Fibroblast of skin of abdomen (primary cell): ENCODE data around the gene UQCC2.
A peak's percentile ranks its signal among the peaks of the same experiment; 100 is the strongest.

ENCODE experiments used
- DNase-seq: peaks from one replicate; pipeline ENCODE4 v3.0.0-alpha.2; 2013

The UQCC2 gene

DNA sequence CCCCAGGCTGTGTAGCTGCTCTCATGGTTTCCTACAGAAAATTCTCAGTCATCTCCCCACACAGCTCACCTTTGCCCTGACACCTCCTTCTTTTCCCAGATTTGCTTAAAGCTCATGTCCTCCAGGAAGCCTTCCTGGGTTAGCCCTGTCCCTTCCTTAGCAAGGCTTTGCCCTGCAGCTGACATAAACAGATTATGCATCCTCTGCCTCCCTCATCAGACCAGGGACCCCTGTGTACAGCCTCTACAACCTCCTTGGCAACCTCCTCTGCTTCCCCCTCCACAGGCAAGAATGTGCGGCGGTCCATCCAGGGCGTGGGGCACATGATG lies 39.8 kb downstream of the UQCC2 start:
- no peak for DNase-seq

DNA sequence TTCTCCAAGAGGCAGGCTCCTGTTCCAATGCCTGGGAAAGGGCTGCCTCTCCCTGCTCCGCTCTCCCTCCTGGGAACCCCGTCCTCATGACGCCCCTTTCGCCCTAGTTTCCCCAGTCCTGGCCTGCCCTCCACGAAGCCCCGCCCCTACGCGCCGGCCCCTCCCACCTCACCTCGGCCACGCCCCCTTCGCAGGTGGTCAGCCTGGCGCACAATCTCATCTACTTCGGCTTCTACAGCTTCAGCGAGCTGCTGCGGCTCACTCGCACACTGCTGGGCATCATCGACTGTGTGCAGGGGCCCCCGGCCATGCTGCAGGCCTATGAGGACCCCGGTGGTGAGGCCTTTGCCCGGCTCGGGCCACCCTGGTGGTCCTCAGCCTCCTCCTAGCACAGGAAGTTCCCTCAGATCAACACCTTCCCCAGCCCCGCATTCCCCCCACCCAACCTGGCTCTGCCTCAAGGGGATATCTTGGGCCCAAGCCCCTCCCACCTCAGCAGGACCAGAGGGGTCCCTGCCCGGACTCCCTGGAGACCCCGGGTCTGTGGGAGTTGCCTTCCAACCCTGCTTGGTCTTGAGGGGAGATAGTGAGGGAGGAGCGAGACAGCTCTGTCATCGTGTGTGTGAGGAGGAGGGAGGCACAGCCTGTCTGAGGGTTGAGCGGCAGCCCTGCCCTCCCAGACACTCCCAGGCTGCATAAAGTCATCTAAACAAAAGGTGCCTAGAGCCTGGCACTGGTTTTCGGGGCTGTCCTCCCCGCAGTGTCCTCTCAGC lies 40.3 kb downstream of the UQCC2 start:
- no peak for DNase-seq

DNA sequence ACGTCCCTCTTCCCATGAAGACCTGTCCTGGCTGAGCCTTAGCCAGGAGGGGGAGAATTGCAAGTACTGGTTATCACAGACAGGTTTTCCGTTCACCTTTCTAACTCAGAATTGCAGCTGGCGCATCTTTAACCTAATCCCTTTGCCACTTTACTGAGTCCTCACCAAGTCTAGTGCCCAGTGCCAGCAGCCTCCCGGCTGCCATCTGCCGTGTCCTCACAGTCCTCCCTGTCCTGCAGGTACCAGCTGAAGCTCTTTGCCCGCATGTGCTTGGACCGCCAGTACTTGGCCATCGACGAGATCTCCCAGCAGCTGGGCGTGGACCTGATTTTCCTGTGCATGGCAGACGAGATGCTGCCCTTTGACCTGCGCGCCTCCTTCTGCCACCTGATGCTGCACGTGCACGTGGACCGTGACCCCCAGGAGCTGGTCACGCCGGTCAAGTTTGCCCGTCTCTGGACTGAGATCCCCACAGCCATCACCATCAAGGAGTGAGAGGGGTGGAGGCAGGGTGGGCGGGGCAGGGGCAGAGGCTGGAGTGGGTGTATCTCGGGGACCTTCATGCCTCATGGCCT lies 41.3 kb downstream of the UQCC2 start:
- DNase-seq = no peak

DNA sequence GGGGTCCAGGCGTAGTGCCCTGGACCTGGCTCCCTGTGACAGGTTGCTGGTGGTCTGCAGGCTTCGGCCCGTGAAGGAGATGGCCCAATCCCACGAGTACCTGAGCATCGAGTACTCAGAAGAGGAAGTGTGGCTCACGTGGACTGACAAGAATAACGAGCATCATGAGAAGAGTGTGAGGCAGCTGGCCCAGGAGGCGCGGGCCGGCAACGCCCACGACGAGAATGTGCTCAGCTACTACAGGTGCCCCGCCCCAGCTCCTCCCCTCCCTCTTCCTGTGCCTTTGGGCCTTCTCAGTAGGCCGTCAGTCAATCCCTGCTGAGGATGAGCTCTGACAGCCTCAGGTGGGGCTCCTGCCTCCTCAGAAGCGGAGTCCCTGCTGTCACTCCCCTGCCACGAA lies 42.6 kb downstream of the UQCC2 start:
- DNase-seq = no peak

- no peak for DNase-seq
Observed at GRCh38 chr6:33668328-33668727, 43.2 kb downstream of the UQCC2 start.

DNA sequence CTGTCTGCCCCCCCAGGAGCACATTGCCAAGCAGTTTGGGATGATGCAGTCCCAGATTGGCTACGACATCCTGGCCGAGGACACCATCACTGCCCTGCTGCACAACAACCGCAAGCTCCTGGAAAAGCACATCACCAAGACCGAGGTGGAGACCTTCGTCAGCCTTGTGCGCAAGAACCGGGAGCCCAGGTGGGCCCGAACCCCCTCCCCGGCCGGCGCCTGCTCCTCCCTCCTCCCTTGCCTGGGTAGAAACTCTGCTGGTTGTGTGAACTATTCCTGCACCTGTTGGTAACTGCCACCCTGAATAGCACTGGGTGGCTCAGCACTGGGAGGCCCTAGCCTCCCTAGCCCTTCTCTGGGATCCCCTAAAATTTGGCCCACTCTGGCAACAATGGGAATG lies 43.7 kb downstream of the UQCC2 start:
- no peak for DNase-seq

- DNase-seq = no peak
Observed at GRCh38 chr6:33667072-33667471, 44.4 kb downstream of the UQCC2 start.

DNA sequence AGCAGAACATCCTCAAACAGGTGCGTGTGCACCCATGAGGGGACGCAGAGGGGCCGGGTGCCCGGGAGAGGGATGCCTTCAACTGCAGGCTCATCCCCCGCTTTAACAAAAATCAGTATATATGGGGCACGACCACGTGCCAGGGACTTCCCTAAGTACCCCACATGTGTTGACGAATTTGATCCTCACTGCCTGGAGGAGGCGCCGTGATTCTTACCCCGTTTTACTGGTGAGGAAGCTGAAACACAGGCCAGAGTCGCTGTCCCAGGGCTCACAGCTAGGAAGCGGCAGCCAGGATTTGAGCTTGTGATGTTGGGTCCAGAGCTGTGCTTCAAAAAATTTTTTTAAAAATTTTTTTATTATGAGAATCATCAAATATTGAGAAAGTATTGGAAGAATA lies 45.5 kb downstream of the UQCC2 start:
- no peak for DNase-seq

GRCh38 chr6:33664506-33665057 lies 46.9 kb downstream of the UQCC2 start:
- no peak for DNase-seq

DNA sequence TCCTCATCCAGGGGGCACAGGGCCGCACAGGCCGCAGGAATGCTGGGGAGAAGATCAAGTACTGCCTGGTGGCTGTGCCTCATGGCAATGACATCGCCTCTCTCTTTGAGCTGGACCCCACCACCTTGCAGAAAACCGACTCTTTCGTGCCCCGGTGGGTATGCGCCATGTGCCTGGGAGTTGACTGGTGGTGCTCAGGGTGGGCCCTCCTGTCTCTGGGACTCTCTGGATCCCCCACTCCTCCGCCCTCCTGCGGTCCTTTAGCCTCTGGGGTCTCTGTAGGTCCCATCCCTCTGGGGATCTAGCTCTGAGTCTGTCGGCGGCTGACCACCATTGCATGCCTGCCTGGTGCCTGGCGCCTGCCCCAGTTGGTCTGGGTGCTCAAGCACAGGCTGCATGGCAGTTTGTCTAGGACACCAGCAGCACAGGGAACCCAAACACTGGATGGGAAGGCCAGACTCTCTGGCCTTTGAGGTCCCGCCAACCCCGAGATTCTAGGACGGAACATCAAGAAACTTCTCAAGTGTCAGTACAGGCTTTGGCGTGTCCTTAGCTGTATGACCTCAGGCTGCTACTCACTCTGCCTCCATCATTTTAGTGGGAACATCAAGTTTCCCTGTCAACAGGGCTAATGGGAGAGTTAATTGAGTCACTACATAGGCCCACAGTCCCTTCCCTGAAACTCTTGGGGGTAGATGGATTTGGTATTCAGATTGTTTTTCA lies 47.6 kb downstream of the UQCC2 start:
- no peak for DNase-seq

DNA sequence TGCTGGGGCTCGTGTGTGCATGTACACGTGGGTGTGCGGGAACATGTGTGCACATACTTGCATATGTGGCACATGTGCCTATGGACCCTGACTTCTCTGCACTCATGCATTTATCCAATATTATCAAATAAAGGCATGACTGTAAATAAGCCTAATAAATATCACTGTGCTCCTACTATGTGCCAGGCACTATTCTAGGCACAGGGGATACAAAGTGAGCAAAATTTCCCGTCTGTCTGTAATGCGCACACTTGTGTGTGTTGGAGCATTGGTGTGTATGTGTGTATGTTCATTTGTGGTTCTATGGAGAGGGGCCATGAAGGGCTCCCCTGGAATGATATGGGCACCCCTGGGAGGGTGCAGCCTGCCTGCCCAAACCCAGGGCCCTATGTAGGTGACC lies 48.5 kb downstream of the UQCC2 start:
- DNase-seq = no peak

- no peak for DNase-seq
Observed at GRCh38 chr6:33662318-33662717, 49.2 kb downstream of the UQCC2 start.

- DNase-seq = no peak
Observed at GRCh38 chr6:33661106-33661838, 50.2 kb downstream of the UQCC2 start.

GRCh38 chr6:33659986-33660385 lies 51.5 kb downstream of the UQCC2 start:
- DNase-seq = no peak

- DNase-seq = no peak
Observed at GRCh38 chr6:33658982-33659689, 52.4 kb downstream of the UQCC2 start.

DNA sequence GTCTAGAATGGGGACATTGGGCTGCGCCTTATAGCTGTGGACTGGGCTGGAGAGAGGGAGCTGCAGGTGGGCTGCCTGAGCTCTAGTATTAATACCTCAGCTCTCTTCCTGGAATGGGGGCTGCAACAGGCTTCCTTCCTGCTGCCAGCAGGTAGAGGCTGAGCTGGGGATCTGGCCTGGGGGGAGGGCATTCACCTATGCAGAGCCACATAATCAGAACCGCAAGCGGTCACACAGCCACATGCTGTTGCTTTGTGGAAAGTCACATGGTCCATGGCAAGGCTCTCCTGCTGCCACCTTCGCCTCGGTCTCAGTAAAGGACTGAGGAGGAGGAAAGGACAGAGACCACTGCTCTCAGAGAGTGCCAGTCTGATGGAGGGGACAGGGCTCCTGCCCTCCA lies 54.7 kb downstream of the UQCC2 start:
- no peak for DNase-seq

- DNase-seq = peak; percentile 40
Observed at GRCh38 chr6:33654831-33655554, 56.5 kb downstream of the UQCC2 start.

- DNase-seq = no peak
Observed at GRCh38 chr6:33652002-33652401, 59.5 kb downstream of the UQCC2 start.

DNA sequence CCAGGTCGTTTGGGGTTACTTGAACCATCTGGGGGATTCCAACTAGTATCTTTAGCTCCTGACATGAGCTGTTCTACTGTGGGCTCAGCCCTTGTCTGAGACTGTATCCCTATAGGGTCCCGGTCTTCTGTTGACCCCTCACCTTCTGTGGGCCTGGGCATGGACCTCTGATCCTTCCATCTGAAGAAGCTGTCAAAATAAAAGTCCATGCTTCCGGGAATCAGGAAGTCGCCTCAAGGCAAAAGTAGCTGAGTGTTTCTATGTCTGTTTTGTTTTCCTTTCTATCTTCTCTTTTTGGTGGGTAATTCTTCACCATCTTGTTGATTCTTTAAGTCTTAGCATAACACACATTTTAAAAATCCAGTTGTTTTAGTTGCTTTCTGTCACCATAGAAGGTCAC lies 60.1 kb downstream of the UQCC2 start:
- no peak for DNase-seq
